HL-60/S4 treated with phorbol 12-myristate 13-acetate at 8.2 ng/mL for 4 days and 3 days (cell line): ENCODE measurements around the gene SLC25A10.

Source experiments
- in situ Hi-C: fragments of 300-500 bp; cut with MboI; formaldehyde crosslinking; loops from 2 replicates; pipeline ENCODE4 v1.15.0; 2022; ENCODE audit warnings: low sequenced_read_pairs

Gene SLC25A10

DNA sequence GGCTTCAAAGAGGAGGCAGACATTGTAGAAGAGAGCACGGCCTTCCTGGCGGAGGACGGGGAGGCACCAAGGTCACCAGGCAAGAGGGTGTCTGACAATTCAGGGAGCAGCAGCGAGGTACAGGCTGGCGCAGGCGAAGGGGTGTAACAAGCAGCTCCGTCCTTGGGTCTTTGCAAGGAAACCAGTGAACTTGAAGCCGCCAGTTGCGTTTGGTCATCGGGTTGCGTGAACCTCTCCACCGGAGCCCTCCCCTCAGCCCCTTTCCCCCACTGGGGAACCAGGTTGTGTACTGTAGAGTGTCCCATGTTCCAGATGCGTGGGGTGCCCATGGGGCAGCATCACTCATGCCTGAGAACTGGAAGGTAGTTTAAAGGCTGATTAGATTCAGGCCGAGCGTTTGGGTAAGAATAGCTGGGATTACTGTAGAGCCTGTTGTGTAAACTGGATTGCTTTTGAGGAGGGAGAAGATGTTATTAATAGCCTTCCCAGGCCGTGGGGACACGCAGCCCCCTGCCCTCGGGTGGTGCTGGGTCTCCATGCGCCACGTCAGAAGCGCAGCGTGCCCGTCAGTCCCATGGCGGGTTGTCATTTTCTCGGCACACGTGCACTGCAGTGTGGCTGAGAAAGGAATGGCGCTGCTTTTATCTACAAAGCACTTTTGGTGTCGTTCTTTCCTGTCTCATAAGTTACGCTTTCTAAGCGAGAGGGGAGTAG, 6.4 kb upstream of the SLC25A10 start:
- in situ Hi-C loops = no loop called here

DNA sequence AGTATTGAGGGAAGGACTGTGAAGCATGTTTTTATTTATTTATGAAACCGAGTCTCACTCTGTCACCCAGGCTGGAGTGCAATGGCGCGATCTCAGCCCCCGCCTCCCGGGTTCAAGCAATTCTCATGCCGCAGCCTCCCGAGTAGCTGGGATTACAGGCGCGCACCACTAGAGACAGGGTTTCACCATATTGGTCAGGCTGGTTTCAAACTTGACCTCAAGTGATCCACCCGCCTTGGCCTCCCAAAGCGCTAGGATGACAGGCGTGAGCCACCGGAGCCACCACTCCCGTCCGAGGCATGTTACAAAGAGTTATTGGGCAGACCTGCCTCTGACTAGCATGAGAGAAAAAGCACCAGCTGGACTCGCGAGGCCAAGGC, 5.9 kb upstream of the SLC25A10 start:
- in situ Hi-C loops = no loop called here

DNA sequence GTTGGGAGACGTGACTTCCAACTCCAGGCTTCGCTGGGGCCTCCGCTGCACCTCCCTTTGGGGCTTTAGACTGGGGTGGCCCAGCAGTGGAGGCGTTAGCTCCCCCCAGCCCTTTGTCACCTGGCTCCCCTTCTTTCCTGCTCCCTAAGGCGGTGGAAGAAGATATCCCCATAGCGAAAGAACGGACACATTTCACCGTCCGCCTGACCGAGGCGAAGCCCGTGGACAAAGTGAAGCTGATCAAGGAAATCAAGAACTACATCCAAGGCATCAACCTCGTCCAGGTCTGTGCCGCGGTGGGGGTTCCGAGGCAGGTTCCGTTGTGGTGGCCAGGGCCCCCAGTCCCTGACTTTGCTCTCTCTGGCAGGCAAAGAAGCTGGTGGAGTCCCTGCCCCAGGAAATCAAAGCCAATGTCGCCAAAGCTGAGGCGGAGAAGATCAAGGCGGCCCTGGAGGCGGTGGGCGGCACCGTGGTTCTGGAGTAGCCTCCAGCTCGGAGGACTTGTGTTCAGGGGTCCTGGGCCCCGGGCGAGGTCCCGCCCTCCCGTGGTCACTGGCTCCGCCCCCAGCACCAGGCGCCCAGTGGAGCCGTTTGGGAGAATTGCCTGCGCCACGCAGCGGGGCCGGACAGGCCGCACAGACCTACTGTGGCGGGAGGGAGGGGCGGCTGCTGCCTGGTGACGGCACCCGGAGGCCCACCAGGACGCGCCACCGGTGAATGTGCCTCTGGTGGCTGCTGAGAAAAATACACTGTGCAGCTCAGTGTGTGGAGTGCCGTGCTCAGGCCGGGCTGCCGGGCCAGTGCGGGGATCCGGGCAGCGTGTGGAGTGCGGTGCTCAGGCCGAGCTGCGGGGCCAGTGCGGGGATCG, 5.1 kb upstream of the SLC25A10 start:
- in situ Hi-C loops = no loop called here

DNA sequence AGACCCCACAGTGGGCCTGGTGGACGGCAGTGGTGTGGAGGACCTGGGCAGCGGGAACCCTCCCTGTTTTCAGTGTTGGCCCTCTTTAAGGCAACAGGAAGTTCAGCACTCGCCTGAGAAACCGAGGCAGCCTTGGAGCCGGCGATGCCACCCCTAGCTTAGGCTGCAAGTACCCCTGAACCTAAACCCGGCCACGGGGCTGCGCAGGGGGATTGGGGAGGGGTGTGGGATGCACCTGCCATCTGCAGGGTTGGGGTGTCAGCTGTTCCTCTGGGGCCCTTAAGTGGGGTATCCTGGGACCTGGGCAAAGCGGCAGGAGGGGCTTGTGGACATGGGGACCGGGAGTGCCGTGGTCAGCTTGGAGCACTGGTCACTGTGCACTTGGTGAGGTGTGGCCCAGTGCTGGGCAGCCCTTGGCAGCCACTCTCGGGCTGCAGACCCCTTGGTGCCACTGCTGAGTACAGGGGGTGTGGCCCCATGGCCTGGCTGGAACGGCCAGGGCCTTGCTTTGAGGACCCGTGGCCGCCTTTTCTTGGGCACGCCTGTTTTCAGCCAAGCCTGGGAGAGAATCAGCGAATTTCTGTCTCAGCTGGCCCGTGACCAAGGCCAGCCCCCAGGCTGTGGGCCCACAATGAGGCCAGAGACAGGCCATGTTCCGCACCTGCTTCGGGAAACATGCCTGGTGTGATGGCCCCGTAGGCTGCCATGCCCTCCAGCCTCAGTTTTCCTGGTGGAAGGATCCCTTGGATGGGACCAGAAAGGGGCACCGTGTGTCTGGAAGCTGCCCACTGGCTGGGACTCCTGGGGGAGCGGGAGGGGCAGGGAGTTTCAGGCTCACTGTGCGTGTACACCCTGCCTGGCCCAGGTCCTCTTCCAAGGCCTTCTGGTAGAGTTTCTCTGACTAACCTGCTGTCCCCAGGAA, 4.1 kb upstream of the SLC25A10 start:
- in situ Hi-C loops = no loop called here

DNA sequence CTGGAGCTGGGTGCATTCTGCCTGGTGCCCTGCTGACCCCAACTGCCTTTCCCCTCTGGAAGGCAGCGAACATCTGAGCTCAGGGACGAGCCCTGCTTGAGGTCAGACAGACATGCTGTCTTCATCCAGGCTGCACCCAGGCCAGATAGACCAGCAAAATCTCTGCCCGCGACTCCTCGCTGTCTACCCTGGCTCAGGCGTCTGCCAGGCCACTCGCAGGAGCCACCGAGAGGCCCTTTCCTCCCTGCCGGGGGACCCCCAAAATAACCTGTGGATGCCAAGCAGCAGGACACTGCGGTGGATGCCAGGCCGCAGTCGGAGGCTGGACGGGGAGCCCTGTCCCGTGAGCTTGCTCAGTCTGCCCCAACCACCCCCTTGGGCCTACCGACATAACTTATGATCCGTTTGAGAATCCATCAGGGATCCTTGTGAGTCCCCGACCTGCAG, 3.3 kb upstream of the SLC25A10 start:
- in situ Hi-C loops = no loop called here

DNA sequence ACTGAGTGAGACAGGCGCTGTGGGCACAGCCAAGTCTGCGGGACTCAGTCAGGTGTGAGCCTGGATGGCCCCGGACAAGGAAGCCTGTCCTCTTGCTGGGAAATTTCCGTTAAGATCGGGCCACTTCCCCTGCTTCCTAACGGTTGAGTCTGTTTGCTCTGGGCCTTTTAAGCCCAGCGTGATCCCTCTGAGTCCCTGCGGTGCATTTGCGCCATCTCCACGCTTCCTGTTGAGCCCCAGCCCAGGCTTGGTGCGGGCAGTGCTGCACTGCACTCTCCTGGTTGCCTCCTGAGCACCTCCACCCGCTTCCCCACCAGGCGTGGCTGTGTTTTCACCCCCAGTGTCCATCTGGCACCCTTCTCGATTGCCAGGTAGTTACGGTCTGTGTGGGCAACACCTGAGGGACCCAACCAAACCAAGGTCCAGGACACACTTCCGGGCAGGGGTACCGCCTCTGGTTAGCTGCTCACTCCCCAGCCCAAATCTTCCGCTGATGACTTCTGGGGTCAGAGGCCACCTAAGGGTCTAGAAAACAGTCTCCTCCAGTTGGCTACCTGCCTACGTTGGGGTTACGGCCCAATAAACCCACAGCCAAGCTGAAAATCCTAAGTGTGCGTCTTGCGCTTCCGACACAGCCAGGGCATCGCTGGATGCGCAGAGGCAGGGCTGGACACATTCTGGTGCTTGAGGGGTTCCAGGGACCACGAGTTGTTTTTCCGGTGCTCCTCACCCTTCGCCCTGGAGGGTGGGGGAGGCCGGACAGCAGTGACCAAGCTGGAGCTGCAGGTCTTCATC, 1.4 kb upstream of the SLC25A10 start:
- in situ Hi-C loops = no loop called here

DNA sequence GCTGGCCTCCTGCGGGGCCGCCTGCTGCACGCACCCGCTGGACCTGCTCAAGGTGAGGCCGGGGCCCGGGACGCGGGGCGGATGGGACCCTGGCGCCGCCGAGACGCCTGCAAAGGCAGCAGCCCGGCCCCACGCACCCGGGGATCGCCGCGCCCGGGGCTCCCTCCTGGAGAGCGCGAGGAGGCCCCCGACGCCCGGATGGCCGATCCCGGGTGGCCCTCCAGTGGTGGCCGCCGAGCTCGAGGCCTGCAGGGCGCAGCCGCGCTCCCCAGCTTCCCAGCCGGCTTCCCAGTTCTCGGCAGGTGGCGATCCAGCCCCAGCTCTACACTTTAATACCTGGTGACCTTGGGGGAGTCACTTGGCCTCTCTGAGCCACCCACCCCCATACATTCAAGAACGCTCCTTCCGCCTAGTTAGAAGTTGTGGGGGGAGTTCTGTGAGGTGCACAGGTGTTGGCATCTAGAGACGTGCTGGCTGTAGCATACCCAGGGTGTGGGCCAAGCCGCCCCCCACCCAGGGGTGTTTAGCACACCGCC, 452 bp downstream of the SLC25A10 start:
- in situ Hi-C loops = no loop called here

DNA sequence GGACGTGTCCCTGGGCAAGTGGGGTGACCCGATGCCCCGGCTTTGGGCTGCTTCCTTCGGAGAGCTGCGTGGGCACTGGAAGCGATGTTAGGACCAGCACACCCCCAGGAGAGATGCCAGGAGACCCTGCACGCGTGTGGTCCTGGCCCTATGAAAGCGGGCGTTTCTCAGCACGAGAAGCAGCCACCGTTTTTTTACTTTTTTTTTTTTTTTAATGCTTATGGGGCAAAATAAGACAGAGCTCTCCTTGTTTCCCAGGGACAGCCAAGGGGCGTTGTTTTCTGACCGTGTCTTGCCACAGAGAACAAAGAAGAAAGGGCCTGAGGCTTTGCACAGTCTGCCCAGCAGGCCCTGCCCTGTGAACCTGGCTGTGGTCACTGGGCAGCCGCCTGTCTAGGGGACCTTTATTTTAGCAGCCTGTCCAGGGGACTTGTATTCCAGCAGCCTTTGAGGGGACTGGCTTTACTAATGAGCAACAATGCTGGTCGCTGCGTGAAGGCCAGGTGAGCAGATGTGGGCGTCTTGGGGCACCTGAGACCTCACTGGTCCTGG, 996 bp downstream of the SLC25A10 start:
- in situ Hi-C loops = no loop called here

DNA sequence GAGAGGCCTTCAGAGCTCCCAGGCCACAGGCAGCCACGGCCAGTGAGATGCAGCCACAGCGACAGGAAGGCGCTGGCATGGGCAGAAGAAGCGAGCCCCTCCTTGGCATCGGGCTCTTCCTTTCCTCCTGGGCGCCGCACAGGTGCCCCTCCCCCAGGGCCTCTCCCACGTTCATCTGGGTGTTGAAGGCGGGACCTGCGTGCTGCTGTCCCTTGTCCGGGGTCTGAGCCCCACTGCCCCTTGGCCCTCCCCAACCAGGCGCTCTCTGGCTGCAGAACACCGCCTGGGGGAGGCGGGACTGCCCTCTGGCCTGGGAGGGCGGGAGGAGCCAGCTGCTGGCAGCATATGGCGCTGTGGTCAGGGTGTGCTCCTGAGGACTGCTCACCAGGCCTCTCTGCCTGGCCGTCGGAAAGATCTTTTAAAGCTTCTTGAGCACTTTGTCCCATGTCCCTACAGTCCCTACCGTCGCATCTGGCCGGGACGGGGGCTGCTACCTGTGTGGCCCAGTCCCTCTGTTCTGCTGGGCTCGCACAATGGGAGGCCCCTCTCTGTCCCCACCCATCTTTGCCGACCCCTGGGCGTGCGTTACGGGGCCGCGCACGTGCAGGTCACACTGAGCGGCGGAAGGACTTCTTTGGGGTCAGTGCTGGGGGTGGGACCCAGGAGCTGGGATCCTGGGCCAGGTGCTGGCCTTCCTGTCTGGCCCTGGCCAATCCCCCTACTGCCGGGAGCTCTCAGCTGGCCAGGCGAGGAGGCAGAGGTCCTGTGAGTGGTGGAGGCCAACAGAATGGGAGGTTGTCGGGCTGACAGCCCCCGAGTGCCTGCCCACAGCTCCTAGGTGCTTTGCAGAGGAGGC, 1.7 kb downstream of the SLC25A10 start:
- in situ Hi-C loops = no loop called here

DNA sequence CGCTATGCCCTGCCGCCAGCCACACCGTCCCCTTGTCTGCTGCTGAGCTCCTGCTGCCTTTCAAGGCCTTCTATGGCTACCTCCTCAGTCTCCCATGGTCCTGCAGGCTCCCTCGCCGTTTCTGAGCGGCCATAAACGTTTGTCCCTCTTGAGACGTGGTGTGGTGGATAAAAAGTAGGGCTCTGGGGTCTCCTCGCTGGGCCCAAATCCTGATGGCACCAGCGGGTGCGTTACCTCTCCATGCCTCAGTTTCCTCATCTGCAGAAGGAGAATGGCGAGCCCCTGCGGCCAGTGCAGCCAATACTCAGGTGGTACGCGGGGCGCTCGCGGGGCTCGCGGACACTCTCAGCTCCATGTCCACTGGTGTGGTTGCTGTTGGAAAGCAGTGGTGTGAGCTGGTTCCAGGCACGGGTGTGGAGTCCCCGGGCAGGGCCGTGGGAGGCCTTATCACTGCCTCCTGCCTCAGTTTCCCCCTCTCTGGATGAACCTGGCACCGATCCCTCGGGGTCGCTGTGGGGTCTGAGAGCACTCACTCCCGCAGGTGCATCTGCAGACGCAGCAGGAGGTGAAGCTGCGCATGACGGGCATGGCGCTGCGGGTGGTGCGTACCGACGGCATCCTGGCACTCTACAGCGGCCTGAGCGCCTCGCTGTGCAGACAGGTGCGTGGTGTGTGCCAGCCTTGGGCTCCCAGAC, 2.5 kb downstream of the SLC25A10 start:
- in situ Hi-C loops = no loop called here

DNA sequence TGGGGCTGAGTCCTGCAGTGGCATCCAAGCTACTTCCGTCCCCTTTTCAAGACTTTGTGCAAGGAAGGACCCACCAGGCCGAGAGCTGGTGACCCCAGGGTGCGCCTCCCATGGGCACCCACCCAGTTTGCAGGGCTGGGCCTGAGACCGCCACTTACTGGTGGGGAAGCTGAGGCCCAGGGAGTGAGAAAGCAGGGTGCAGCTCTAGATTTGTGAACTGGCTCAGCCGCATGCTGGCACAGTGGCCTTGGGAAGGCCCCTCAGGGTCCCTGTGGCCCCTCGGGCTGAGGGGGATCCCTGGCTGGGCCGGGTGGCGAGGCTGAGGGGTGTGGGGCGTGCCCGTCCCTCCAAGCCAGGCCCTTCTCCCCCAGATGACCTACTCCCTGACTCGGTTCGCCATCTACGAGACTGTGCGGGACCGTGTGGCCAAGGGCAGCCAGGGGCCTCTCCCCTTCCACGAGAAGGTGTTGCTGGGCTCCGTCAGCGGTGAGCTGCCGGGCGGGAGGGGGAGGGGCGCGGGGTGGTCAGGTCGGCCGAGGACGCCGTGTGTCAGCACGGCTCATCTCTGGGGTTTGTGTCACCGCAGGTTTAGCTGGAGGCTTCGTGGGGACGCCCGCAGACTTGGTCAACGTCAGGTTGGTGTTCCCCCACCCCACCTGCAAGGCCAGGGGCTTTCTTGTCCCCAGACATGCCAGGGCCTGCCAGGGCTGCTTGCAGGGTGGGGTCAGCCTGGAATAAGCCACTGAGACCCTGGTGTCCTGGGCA, 3.2 kb downstream of the SLC25A10 start:
- in situ Hi-C loops = no loop called here

DNA sequence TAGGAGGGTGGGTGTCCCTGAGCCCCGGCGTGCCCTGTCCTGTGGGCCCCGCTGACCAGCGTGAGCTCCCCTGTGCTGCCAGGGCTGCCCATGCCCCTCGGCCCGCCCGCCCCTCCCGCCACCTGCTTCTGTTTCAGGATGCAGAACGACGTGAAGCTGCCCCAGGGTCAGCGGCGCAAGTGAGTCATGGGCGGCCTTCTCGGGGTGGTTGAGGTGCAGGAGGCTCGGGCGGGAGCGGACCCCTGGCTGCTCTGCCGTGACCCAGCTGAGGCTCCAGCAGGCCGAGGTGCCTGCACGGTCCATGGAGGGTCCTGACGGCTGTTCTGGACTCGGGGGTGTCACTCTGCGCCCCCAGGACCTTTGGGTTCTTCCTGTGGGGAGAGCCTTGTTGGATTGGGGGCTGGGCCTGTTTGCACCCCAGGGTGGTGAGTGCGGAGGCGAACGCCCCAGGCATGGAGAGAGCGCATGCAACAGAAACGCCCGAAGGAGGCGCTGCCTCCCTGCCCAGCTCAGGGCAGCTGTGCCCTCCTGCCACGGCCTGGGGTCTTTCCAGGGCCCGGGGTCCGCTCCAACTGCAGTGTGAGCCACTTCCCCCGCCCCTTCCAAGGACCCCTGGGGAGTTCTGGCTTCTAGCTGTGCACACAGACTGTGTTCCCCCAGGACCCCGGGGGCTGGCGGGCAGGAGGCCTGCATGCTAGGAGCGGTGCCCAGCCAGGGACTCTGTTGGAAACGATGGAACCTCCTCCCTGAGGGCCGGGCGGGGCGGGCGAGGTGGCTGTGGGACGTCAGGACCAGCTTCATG, 4.0 kb downstream of the SLC25A10 start:
- in situ Hi-C loops = no loop called here

DNA sequence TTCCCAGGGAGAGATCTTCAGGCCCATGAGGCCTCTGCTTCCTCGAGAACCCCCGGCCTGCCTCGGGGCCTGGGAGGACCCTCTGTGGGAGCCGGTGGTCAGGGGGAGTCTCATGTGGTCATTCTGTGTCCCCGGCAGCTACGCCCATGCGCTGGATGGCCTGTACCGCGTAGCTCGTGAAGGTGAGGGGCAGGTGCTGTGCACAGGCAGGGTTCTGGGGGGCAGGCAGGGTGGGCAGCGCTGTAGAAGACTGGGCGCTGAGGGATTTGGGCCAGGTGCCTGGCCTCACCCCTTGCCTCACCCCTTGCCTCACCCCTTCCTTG, 4.6 kb downstream of the SLC25A10 start:
- in situ Hi-C loops = no loop called here

DNA sequence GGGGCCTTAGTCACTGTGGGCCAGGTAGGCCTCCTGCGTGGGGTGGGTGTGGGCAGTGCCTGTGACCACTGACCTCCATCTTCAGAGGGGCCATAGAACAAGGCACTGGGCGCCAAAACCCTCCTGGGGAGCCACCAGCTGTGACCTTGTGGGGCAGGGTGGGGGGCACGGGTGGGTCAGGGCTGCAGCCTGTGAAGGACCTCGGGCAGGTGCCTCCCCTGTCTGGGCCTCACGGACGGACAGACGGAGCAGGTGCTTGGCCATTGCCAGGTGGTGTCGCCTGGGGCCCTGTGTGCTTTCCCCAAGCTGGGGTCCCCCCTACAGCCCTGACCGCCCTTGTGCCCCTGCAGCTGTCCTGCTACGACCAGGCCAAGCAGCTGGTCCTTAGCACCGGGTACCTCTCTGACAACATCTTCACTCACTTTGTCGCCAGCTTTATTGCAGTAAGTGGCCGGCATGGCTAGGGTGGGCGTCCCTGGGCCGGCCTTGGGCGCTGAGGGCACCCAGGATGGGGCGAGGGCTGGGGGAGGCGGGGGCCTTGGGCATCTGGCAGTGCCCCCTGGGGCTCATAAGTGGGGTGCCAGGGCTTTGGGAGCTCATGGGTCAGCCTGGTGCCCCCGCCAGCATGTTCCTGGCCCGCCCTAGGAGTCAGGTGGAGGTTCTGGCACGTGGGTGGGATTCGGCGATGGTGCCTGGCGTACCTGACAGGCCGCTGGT, 5.1 kb downstream of the SLC25A10 start:
- in situ Hi-C loops = no loop called here

DNA sequence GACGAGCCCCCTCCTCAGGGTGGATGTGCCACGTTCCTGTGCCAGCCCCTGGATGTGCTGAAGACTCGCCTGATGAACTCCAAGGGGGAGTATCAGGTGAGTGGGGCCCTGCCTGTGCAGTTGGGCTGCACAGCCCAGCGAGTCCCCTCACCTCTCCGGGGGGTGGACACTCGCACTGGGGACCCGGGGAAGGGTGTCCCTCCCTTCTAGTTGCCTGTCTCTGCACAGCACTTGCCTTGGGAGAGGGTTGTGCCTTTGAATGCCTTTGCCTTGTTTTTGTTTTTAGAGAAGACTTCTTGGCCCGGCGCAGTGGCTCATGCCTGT, 5.6 kb downstream of the SLC25A10 start:
- in situ Hi-C loops = no loop called here
